Activated CD8-positive, alpha-beta memory T cell treated with anti-CD3 and anti-CD28 coated beads, Interleukin-2, amount 50 U/mL, for 4 hours (primary cell): Measurements from ENCODE around the gene PCBP4.
"Not testable (repeated sequence)": the region's sequence is repeated elsewhere in the genome, so short reads cannot be mapped to it uniquely, and the experiment has no call there.

ENCODE experiments used
- DNase-seq: peaks from one replicate; pipeline ENCODE4 v3.0.0-alpha.2; 2020

PCBP4 gene

GRCh38 chr3:51993657-51994056, 26.4 kb upstream of the PCBP4 start:
- not testable (repeated sequence) for DNase-seq

DNA sequence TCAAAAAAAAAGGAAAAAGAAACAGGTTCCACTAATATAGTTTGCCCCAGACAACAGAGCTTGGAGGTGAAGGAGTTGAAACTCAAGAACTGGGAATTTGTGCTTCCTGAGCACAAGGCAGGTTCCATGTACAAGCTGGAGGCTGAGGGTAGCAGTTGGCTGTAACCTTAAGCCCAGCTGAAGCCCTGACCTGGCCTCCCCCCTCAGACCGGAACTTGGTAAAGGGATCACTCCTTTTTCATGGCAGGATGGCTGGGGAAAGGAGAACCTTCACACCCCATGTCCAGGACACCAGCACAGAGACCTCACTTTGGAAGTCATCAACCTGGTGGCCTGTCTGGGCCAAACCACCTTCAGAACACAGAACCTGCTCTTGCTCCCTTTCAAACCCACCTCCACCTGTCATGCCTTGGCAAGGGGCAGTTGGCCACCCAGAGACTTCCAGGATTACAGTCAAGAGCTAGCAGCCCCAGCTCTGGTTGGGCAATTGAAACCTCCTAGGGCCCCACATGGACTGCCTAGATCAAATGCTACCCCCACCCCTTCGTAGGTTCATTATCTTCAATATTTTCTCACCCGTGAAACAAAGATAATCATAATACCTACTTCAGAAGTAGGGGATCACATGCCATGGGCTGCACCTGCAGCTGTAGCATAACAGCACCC, 24.9 kb upstream of the PCBP4 start:
- no peak for DNase-seq

DNA sequence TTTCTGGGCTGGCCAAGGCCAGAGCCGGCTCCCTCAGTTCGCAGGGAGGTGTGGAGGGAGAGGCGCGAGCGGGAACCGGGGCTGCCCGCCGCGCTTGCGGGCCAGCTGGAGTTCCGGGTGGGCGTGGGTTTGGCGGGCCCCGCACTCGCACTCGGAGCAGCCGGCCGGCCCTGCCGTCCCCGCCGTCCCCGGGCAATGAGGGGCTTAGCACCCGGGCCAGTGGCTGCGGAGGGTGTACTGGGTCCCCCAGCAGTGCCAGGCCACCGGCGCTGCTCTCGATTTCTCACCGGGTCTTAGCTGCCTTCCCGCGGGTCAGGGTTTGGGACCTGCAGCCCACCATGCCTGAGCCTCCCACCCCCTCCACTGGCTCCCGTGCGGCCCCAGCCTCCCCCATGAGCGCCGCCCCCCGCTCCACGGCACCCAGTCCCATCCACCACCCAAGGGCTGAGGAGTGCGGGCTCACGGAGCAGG, 23.3 kb upstream of the PCBP4 start:
- not testable (repeated sequence) for DNase-seq

DNA sequence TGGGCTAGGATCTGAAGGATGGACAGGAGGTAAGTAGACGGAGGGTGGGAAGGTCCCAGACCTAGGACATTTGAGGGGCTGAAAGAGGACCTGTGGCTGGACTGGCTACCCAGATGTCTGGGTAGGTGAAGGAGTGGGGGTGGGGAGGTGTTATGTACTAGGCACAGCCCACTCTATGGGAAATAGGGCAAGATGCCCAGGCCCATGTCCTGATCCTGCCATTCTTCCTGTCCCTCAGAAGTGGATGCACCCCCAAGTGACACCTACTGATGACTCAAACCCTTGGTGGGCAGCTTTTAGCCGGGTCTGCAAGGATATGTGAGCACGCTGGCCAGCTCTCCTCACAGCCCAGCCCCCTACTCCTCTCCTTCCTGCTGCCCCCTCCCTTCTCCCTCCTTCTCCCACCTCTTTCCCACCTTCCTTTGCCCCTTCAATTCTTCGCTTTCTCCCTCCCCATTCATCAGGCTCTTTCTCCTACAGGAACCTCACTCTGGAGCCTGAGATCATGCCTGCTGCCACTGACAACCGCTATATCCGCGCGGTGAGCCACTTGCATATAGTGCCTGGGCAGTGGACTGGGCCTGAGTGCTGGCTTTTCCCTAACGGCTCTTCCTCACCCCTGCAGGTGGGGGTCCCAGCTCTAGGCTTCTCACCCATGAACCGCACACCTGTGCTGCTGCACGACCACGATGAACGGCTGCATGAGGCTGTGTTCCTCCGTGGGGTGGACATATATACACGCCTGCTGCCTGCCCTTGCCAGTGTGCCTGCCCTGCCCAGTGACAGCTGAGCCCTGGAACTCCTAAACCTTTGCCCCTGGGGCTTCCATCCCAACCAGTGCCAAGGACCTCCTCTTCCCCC, 21.3 kb upstream of the PCBP4 start:
- DNase-seq: no peak

DNA sequence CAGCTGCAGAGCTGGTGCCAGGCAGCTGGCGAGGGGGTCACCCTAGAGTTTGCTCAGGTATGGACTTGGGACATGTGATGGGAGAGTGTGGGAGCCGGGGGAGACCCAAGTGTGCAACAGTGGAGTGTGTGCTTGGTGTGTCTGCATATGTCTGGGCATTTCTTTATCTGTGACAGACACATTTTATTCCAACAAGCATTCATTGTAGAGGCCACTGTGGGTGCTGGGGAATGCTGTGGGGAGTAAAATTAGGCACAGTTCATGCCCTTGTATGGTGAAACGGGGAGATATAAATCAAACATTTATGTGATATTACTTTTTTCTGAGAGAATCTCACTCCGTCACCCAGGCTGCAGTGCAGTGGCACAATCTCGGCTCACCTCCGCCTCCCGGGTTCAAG, 20.3 kb upstream of the PCBP4 start:
- no peak for DNase-seq

- no peak for DNase-seq
Measured at GRCh38 chr3:51986010-51986947, 19.0 kb upstream of the PCBP4 start.

GRCh38 chr3:51985063-51985462, 17.8 kb upstream of the PCBP4 start:
- DNase-seq: no peak

DNA sequence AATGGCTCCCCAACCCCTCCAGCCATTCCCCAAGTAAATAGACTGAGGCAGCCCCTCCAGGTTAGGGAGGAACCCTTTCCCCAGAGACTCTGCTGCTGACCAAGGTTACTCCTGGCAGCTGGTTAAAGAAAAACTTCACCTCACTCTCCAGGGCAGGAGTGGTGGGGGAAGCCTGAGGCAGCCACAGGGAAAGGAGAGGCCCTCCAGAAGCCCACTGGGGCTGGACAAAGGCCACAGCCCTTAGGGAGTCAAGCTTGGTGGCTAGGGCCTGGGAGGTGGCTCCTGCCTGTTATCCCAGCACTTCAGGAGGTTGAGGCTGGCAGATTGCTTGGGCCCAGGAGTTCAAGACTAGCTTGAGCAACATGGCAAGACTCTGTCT, 17.0 kb upstream of the PCBP4 start:
- DNase-seq: no peak

DNA sequence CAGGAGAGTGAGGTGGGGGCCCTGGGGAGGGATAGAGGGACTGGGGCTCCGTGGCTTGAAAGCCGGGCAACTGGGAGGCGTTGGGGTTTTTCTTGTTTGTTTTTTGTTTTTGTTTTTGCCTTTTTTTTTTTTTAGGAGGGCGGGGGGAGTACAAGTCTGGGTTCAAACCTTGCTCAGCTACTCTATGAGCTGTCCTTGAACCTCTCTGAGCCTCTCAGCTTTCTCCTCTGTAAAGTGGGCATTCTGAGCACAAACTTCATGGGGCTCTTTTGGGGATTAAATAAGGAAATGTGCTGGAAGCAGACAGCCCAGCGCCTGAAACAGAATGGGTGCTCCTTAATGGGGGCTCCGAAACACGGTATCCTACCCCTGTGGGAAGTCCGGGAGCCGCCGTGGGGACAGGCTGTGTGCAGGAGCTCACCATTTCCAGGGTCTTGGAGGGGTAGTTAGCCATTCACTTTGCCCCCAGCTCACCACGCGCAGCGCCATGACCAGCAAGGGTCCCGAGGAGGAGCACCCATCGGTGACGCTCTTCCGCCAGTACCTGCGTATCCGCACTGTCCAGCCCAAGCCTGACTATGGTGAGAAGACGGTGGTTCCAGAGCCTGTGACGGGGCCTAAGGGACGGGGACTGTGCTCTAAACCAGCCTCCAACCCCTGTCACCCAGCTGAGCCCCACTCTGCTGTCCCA, 16.5 kb upstream of the PCBP4 start:
- DNase-seq: no peak

DNA sequence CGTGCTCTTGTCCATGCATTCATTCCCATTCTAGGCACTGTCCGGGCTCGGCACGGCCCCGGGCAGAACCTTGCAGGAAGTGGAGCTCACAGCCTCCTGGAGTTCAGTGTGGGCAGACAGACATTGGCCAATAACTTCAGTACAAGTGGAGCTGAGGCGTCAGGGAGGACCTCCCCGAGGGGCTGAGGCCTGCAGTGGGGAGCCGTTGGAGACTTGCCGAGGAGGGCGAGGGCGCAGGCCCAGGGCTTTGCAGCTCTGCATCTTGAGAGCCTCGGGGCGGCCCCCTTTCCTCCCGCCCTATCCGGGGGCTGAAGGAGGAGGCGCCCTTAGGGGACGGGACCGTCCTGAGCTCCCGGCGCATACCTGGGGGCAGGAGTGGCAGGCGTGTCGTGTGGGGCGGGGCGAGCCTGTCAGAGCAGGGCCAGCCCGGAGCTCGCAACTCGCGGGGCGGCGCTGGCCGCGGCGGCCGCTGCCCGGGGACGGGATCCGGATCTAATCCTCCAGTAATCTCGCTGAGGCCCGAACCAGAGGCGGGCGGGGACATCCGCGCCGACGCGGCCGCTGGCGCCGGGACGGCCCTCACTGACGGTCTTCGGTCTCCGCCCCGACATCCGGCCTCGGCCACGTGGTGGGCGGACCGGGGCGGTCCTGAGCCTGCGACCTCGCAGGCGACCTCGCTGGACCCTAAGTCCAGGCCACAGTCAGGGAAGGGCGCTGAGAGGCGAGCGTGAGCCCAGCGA, 15.8 kb upstream of the PCBP4 start, which contains the start of gene ACY1:
TSS of gene ACY1 (plus strand) at position 698 of the 740 bp plus-strand sequence. CDS start 530 bp downstream, outside the sequence.
- peak; percentile 68 for DNase-seq

GRCh38 chr3:51982352-51982837, 15.1 kb upstream of the PCBP4 start:
- DNase-seq: no peak

- DNase-seq: no peak
Measured at GRCh38 chr3:51980253-51980652, 13.0 kb upstream of the PCBP4 start.

GRCh38 chr3:51978143-51978502, 10.9 kb upstream of the PCBP4 start:
- DNase-seq: no peak

DNA sequence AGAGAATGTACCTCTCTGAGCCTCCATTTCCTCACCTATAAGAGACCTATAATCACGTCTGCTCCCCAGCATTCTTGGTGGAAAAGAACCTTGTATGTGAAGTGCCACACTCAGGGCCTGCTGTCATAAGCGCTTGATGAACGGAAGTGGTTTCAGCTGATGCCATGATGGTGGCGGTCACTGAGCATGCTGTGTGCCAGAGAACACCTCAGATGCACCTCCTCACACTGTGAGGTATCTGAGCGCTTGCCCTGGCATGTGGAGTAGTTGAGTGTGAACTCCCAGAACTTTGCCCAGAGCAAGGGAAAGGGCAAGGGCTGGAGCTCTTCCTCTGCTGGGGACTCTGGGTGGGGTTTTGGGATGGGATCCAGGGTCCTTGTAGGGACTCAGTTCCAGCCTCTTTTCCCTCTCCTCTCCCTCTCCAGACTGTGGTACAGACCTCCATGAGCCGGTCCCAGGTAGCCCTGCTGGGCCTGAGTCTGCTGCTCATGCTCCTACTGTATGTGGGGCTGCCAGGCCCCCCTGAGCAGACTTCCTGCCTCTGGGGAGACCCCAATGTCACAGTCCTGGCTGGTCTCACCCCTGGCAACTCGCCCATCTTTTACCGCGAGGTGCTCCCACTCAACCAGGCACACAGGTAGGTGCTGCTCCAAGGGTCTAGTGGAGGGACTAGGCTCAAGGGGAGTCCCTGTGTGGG, 10.3 kb upstream of the PCBP4 start:
- DNase-seq: no peak

- no peak for DNase-seq
Measured at GRCh38 chr3:51975852-51976549, 8.7 kb upstream of the PCBP4 start.

GRCh38 chr3:51974963-51975851, 8.0 kb upstream of the PCBP4 start, which contains the start of gene ABHD14A:
TSS of gene ABHD14A (plus strand) at chr3:51975064. CDS start at chr3:51975136, 72 bp downstream.
- peak; percentile 67 for DNase-seq

- DNase-seq: no peak
Measured at GRCh38 chr3:51974277-51974962, 7.2 kb upstream of the PCBP4 start.

DNA sequence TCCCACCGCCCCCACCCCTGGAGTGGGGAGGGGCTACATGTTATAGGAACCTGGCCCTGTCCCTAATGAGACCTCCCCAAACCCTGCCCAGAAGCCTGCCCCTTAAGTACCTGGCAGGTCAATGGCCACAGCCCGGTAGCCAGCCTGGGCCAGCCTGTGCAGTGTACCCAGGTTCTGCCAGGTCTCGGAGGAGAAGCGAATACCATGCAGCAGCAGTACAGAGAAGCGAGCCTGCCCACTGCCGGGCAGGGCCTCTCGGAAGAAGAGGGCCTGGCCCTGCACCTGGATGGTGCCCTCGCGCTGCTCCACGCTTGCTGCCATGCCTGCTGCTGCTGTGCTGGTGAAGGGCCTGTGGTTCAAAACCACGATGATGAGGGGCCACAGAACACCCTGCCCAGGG, 4.1 kb upstream of the PCBP4 start:
- no peak for DNase-seq
